Suprapubic skin (tissue), 4 donors: ENCODE results near the gene MAP4. TPM values are rescaled to one million over a fixed set of nuclear protein-coding genes. Genes with fewer than 3 reads are reported as not detected.
A peak's percentile ranks its signal among the peaks of the same experiment; 100 is the strongest.

Source experiments
- DNase-seq, 2 donors: peaks; one replicate each; pipeline ENCODE4 v3.0.0-alpha.2; 2019; ENCODE audit warnings: low spot score in 2 of 2
- H3K27ac ChIP-seq: fragments of 200-600 bp; sonication (generic); one replicate; pipeline ENCODE4 v1.5.1; 2019
- H3K27me3 ChIP-seq: fragments of 200-600 bp; sonication (generic); one replicate; pipeline ENCODE4 v1.5.1; 2019
- H3K36me3 ChIP-seq: fragments of 200-600 bp; sonication (generic); one replicate; pipeline ENCODE4 v1.5.1; 2019
- H3K4me1 ChIP-seq: fragments of 200-600 bp; sonication (generic); one replicate; pipeline ENCODE4 v1.5.1; 2019
- H3K4me3 ChIP-seq: fragments of 200-600 bp; sonication (generic); one replicate; pipeline ENCODE4 v1.5.1; 2019; ENCODE audit warnings: mild to moderate bottlenecking
- H3K9me3 ChIP-seq: fragments of 200-600 bp; sonication (generic); one replicate; pipeline ENCODE4 v1.5.1; 2019
- CTCF ChIP-seq, 2 donors: fragments of 200-600 bp in 1 of 2; fragments of 450-650 bp in 1 of 2; sonication (generic) in 1 of 2; IDR thresholded peaks; one replicate each; pipeline ENCODE4 v1.5.1; 2016 to 2019; ENCODE audit warnings: antibody characterized with exemption in 2 of 2, mild to moderate bottlenecking in 1 of 2, moderate library complexity in 1 of 2
- EP300 ChIP-seq: sonication (generic); formaldehyde crosslinking; IDR thresholded peaks from one replicate; pipeline ENCODE4 v1.6.1; 2017; ENCODE audit warnings: antibody characterized with exemption
- POLR2A ChIP-seq, 2 donors: fragments of 450-650 bp; IDR thresholded peaks; one replicate each; pipeline ENCODE4 v1.6.1; 2017; ENCODE audit warnings: antibody characterized with exemption in 2 of 2, mild to moderate bottlenecking in 2 of 2, moderate library complexity in 2 of 2
- POLR2AphosphoS5 ChIP-seq, 3 donors: sonication (generic); formaldehyde crosslinking; IDR thresholded peaks; one replicate each; pipeline ENCODE4 v1.6.1; 2017; ENCODE audit warnings: antibody characterized with exemption in 3 of 3
- WGBS: methylation state at CpG from one replicate; pipeline ENCODE4 v1.1.5; 2018; 5-methylcytosine and 5-hydroxymethylcytosine counted together
- total RNA-seq, 4 donors: library from RNA; depleted of rRNA; stranded (reverse); fragments of >200 nt; gene quantifications; one replicate each; pipeline ENCODE4 v1.1.0, GENCODE V29; 2016

The MAP4 gene
- total RNA-seq, 4 donors from 2014 or later = 132 to 162 (median 144) TPM

GRCh38 chr3:47870702-47871260, 145.4 kb downstream of the MAP4 start:
- peaks cover 88% of the 10 kb centered on the region for H3K36me3 ChIP-seq
- no peak for TF ChIP-seq CTCF (IDR thresholded peaks at IDR 0.05)
- no peak for TF ChIP-seq EP300
- TF ChIP-seq POLR2A (IDR thresholded peaks at IDR 0.05) = no peak
- no peak for TF ChIP-seq POLR2AphosphoS5 (IDR thresholded peaks at IDR 0.05)
- H3K4me3 ChIP-seq = no peak overlapping the region
- WGBS = 92% methylated on average over 8 of the region's 12 CpGs
- H3K9me3 ChIP-seq = no peaks in the 10 kb centered on the region
- H3K4me1 ChIP-seq = peaks cover 17% of the 10 kb centered on the region
- no peak for DNase-seq
- H3K27ac ChIP-seq = no peak overlapping the region
- H3K27me3 ChIP-seq = no peaks in the 10 kb centered on the region

- Histone ChIP-seq H3K4me3 (no peak overlapping the region), H3K27ac (no peak overlapping the region), H3K4me1 (peaks cover 10% of the 10 kb centered on the region), H3K9me3 (no peaks in the 10 kb centered on the region), H3K27me3 (no peaks in the 10 kb centered on the region), H3K36me3 (peaks cover 88% of the 10 kb centered on the region)
- no peak for DNase-seq
- no peak for TF ChIP-seq CTCF (IDR thresholded peaks at IDR 0.05)
- TF ChIP-seq EP300 = no peak
- TF ChIP-seq POLR2AphosphoS5 (IDR thresholded peaks at IDR 0.05) = no peak
- TF ChIP-seq POLR2A (IDR thresholded peaks at IDR 0.05) = no peak
- WGBS = 98% methylated on average over 3 of the region's 3 CpGs
Observed at GRCh38 chr3:47870156-47870555, 146.1 kb downstream of the MAP4 start.

- H3K9me3 ChIP-seq = no peaks in the 10 kb centered on the region
- H3K4me1 ChIP-seq = no peaks in the 10 kb centered on the region
- no peak overlapping the region for H3K4me3 ChIP-seq
- TF ChIP-seq EP300 (no peak), POLR2A (IDR thresholded peaks at IDR 0.05) (no peak), CTCF (IDR thresholded peaks at IDR 0.05) (no peak), POLR2AphosphoS5 (IDR thresholded peaks at IDR 0.05) (no peak)
- H3K27me3 ChIP-seq = no peaks in the 10 kb centered on the region
- peaks cover 95% of the 10 kb centered on the region for H3K36me3 ChIP-seq
- 90% methylated on average over 2 of the region's 2 CpGs for WGBS
- no peak overlapping the region for H3K27ac ChIP-seq
- DNase-seq = no peak
Observed at GRCh38 chr3:47868306-47868705, 147.9 kb downstream of the MAP4 start.

GRCh38 chr3:47867451-47868044, 148.7 kb downstream of the MAP4 start:
- peaks cover 95% of the 10 kb centered on the region for H3K36me3 ChIP-seq
- H3K4me3 ChIP-seq = no peak overlapping the region
- H3K27me3 ChIP-seq = no peaks in the 10 kb centered on the region
- H3K27ac ChIP-seq = no peak overlapping the region
- 93% methylated on average over 8 of the region's 8 CpGs for WGBS
- TF ChIP-seq POLR2A (IDR thresholded peaks at IDR 0.05) (no peak), POLR2AphosphoS5 (IDR thresholded peaks at IDR 0.05) (no peak), CTCF (IDR thresholded peaks at IDR 0.05) (no peak), EP300 (no peak)
- no peaks in the 10 kb centered on the region for H3K9me3 ChIP-seq
- H3K4me1 ChIP-seq = no peaks in the 10 kb centered on the region
- peak in 1 of 2 donors; percentile 49 for DNase-seq

GRCh38 chr3:47865192-47865591, 151.0 kb downstream of the MAP4 start:
- no peak for DNase-seq
- Histone ChIP-seq H3K27ac (no peak overlapping the region), H3K4me1 (no peaks in the 10 kb centered on the region), H3K9me3 (no peaks in the 10 kb centered on the region), H3K36me3 (peaks cover 93% of the 10 kb centered on the region), H3K4me3 (no peak overlapping the region), H3K27me3 (no peaks in the 10 kb centered on the region)
- 56% methylated on average over 3 of the region's 3 CpGs for WGBS
- TF ChIP-seq CTCF (IDR thresholded peaks at IDR 0.05) = no peak
- TF ChIP-seq POLR2AphosphoS5 (IDR thresholded peaks at IDR 0.05) = no peak
- TF ChIP-seq EP300 = no peak
- no peak for TF ChIP-seq POLR2A (IDR thresholded peaks at IDR 0.05)
